ENCODE results near the gene PAQR4.

The PAQR4 gene

GRCh38 chr16:3022684-3023414 lies 53.7 kb downstream of the PAQR4 start:
- peak overlapping the region; percentile 80 for H3K4me3 ChIP-seq (replicated peaks; ENCODE audit: low read depth, low read length)
- DNase-seq (ENCODE audit: low read depth) = peak; percentile 40
- TF ChIP-seq, protein P1, sequence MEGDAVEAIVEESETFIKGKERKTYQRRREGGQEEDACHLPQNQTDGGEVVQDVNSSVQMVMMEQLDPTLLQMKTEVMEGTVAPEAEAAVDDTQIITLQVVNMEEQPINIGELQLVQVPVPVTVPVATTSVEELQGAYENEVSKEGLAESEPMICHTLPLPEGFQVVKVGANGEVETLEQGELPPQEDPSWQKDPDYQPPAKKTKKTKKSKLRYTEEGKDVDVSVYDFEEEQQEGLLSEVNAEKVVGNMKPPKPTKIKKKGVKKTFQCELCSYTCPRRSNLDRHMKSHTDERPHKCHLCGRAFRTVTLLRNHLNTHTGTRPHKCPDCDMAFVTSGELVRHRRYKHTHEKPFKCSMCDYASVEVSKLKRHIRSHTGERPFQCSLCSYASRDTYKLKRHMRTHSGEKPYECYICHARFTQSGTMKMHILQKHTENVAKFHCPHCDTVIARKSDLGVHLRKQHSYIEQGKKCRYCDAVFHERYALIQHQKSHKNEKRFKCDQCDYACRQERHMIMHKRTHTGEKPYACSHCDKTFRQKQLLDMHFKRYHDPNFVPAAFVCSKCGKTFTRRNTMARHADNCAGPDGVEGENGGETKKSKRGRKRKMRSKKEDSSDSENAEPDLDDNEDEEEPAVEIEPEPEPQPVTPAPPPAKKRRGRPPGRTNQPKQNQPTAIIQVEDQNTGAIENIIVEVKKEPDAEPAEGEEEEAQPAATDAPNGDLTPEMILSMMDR (IDR thresholded peaks at IDR 0.05; ENCODE audit: low read length, missing control alignments) = no peak
